Fibroblast of lung (primary cell): ENCODE data around the gene THSD7B. TPM values are rescaled to one million over a fixed set of nuclear protein-coding genes. Genes with fewer than 3 reads are reported as not detected.

Source experiments
- DNase-seq, 2 donors: peaks; one replicate each; pipeline versions ENCODE4 v3.0.0 to v3.0.0-alpha.2; 2010; ENCODE audit warnings: low read depth in 2 of 2
- H2AFZ ChIP-seq: 2 replicates; pipeline ENCODE4 v1.5.1; 2012; ENCODE audit warnings: low read length, control low read depth, inconsistent platforms
- H3K27ac ChIP-seq: 2 replicates; pipeline ENCODE4 v1.5.1; 2011; ENCODE audit warnings: low read length, control low read depth; ENCODE audit not compliant: insufficient read depth
- H3K27me3 ChIP-seq: 2 replicates; pipeline ENCODE4 v1.5.1; 2011; ENCODE audit warnings: mild to moderate bottlenecking, low read length; ENCODE audit not compliant: control insufficient read depth, insufficient read depth
- H3K36me3 ChIP-seq: 2 replicates; pipeline ENCODE4 v1.5.1; 2011; ENCODE audit warnings: low read length; ENCODE audit not compliant: control insufficient read depth, insufficient read depth
- H3K4me1 ChIP-seq: 2 replicates; pipeline ENCODE4 v1.5.1; 2011; ENCODE audit warnings: low read length; ENCODE audit not compliant: control insufficient read depth, insufficient read depth; ENCODE audit errors: extremely low read depth
- H3K4me2 ChIP-seq: 2 replicates; pipeline ENCODE4 v1.5.1; 2011; ENCODE audit warnings: low read length, control low read depth; ENCODE audit not compliant: insufficient read depth; ENCODE audit errors: extremely low read depth
- H3K4me3 ChIP-seq, 4 experiments: fragments of 200-600 bp in 1 of 4; sonication (generic) in 1 of 4; replicated peaks in 1 of 4; 2 replicates each; pipeline ENCODE4 v1.5.1; 2011 to 2016; ENCODE audit warnings: low read length in 4 of 4, low read depth in 3 of 4, mild to moderate bottlenecking in 3 of 4, control low read depth in 2 of 4, inconsistent platforms in 1 of 4, mixed read lengths in 1 of 4; ENCODE audit not compliant: insufficient read depth in 1 of 4; ENCODE audit errors: control extremely low read depth in 1 of 4
- H3K79me2 ChIP-seq: 2 replicates; pipeline ENCODE4 v1.5.1; 2012; ENCODE audit warnings: mild to moderate bottlenecking, low read length, inconsistent platforms; ENCODE audit not compliant: control insufficient read depth, insufficient read depth
- H3K9ac ChIP-seq: 2 replicates; pipeline ENCODE4 v1.5.1; 2011; ENCODE audit warnings: mild to moderate bottlenecking, low read length, control low read depth; ENCODE audit not compliant: insufficient read depth
- H3K9me3 ChIP-seq: 2 replicates; pipeline ENCODE4 v1.5.1; 2012; ENCODE audit warnings: low read depth, low read length; ENCODE audit not compliant: control insufficient read depth, insufficient read depth
- H4K20me1 ChIP-seq: 2 replicates; pipeline ENCODE4 v1.5.1; 2011; ENCODE audit warnings: low read length; ENCODE audit not compliant: control insufficient read depth, insufficient read depth; ENCODE audit errors: extremely low read depth
- EZH2 ChIP-seq: IDR thresholded peaks from 2 replicates; pipeline ENCODE4 v1.5.1; 2012; ENCODE audit warnings: low read length, control low read depth, mild to moderate bottlenecking; ENCODE audit errors: missing control alignments
- polyA plus RNA-seq, 2 donors: library from polyadenylated mRNA; depleted of rRNA in 1 of 2; stranded (reverse) in 1 of 2; unstranded in 1 of 2; fragments of >200 nt; gene quantifications; 2 replicates each; pipeline ENCODE4 v1.2.1, GENCODE V29; 2011 to 2012; ENCODE audit warnings: missing spikeins in 1 of 2
- total RNA-seq: library from RNA; depleted of rRNA; stranded (reverse); fragments of >200 nt; gene quantifications from 2 replicates; pipeline ENCODE4 v1.2.1, GENCODE V29; 2014
- TF ChIP-seq, protein P1 (sequence below), 2 donors: IDR thresholded peaks in 1 of 2; conservative IDR thresholded peaks in 1 of 2; 1 replicate in 1 of 2; 2 replicates in 1 of 2; pipeline ENCODE4 v1.5.1; 2011 to 2012; ENCODE audit warnings: low read length in 2 of 2, control low read depth in 1 of 2, inconsistent platforms in 1 of 2, low read depth in 1 of 2, mild to moderate bottlenecking in 1 of 2

The THSD7B gene
- total and polyA plus RNA-seq, 2 donors (not counting 1 experiment from before 2014, with no cell fraction given), result under 0.01 TPM; not detected in 1

DNA sequence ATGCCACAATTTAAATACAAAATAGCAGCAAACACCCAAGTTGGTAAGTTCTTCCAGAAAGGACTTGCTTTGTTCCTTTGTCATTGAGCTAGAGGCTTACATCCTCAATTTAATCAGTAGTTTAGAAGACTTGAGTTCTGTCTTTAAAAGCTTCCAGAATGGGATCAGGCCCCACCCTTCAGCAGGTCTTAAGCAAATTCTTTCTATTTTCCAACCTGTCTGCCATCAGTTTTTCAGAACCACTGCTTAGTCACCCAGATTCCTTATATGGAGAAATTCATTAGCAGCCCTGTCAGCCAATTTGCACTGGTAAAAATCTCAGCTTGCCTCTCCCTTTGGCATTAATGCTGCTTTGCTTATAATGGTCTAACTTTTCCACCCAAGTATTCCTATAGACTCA is 935.3 kb downstream of the THSD7B start:
- H3K27me3 ChIP-seq, result no peaks in the 10 kb centered on the region
- no peak overlapping the region for H3K4me3 ChIP-seq
- DNase-seq, result peak in 1 of 2 donors; percentile 8
- H3K27ac ChIP-seq, result no peak overlapping the region
- H3K4me1 ChIP-seq, result no peaks in the 10 kb centered on the region
- H3K36me3 ChIP-seq, result no peaks in the 10 kb centered on the region
- no peak overlapping the region for H3K4me2 ChIP-seq
- no peak overlapping the region for H2AFZ ChIP-seq
- H4K20me1 ChIP-seq, result no peaks in the 10 kb centered on the region
- no peaks in the 10 kb centered on the region for H3K79me2 ChIP-seq
- H3K9ac ChIP-seq, result no peak overlapping the region
- TF ChIP-seq, protein P1, sequence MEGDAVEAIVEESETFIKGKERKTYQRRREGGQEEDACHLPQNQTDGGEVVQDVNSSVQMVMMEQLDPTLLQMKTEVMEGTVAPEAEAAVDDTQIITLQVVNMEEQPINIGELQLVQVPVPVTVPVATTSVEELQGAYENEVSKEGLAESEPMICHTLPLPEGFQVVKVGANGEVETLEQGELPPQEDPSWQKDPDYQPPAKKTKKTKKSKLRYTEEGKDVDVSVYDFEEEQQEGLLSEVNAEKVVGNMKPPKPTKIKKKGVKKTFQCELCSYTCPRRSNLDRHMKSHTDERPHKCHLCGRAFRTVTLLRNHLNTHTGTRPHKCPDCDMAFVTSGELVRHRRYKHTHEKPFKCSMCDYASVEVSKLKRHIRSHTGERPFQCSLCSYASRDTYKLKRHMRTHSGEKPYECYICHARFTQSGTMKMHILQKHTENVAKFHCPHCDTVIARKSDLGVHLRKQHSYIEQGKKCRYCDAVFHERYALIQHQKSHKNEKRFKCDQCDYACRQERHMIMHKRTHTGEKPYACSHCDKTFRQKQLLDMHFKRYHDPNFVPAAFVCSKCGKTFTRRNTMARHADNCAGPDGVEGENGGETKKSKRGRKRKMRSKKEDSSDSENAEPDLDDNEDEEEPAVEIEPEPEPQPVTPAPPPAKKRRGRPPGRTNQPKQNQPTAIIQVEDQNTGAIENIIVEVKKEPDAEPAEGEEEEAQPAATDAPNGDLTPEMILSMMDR (conservative IDR thresholded peaks at IDR 0.05 in 1 of 2, IDR thresholded peaks at IDR 0.05 in 1 of 2; ENCODE audit: low read depth in 1 of 2, low read length in 2 of 2), result no peak
- no peak for TF ChIP-seq EZH2
- H3K9me3 ChIP-seq, result no peaks in the 10 kb centered on the region

DNA sequence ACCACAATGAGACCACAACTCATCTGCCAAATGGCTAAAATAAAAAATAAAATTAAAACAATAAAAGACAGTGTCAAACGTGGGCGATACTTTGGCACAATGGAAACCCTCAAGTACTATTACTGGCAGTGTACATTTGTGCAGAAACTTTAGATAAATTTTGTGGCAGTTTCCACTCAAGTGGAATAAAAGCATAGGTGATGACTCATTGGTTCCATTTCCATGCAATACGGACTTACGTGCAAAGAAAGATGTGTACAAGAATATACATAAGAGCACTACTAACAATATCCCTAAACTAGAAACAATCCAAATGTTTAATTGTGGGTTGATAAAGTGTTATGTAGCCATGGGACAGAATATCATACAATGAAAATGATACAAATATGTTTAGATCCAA is 940.0 kb downstream of the THSD7B start:
- no peak overlapping the region for H3K9ac ChIP-seq
- no peak overlapping the region for H3K4me3 ChIP-seq
- H3K4me1 ChIP-seq, result no peaks in the 10 kb centered on the region
- H3K27ac ChIP-seq, result no peak overlapping the region
- H3K79me2 ChIP-seq, result no peaks in the 10 kb centered on the region
- no peaks in the 10 kb centered on the region for H4K20me1 ChIP-seq
- H3K9me3 ChIP-seq, result no peaks in the 10 kb centered on the region
- H3K36me3 ChIP-seq, result no peaks in the 10 kb centered on the region
- peak in 1 of 2 donors; percentile 55 for DNase-seq
- H3K27me3 ChIP-seq, result no peaks in the 10 kb centered on the region
- no peak overlapping the region for H2AFZ ChIP-seq
- no peak overlapping the region for H3K4me2 ChIP-seq
- no peak for TF ChIP-seq EZH2
- TF ChIP-seq, protein P1 (conservative IDR thresholded peaks at IDR 0.05 in 1 of 2, IDR thresholded peaks at IDR 0.05 in 1 of 2; ENCODE audit: low read depth in 1 of 2, low read length in 2 of 2), result no peak

DNA sequence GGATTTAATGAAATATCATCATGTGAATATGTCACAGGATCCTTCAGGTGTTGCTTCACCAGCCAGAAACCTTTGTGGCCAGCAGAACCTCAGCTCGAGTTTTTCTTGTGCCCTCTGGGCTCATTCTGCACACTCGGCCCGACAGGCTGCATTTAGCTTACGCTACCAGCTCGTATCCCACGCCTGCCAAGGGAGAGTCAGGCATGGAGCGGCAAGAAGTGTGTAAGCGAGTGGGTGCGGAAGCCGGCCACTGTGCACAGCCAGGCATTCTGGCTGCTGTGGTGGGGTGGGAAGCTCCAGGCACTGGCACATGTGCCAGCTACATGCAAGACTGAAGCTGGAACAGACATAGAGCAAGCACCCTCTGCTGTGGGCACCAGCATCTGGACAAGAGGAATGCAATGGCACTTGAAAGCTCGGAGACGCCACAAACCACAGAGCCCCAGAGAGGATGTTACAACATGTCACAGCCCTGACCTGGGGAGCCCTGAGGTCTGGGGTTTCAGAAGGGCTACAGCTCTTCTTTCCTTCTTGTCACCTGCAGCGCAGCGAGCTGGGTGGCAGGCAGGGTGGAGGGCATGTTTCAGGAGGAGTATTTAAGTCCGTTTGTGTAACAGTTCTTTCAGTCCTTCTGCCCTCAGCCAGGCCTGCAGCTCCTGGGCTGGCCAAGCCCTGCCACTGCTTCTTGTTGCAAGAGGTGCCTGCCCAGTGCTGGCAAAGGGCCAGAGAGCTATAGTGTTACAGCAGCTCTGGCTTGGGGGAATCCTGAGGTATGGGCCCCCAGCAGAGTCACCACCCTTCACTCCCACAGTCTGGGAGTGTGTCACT is 941.7 kb downstream of the THSD7B start:
- Histone ChIP-seq H3K9ac (no peak overlapping the region), H3K27ac (no peak overlapping the region), H2AFZ (no peak overlapping the region), H4K20me1 (no peaks in the 10 kb centered on the region), H3K79me2 (no peaks in the 10 kb centered on the region), H3K4me2 (no peak overlapping the region), H3K4me1 (no peaks in the 10 kb centered on the region), H3K27me3 (no peaks in the 10 kb centered on the region), H3K9me3 (no peaks in the 10 kb centered on the region), H3K36me3 (no peaks in the 10 kb centered on the region), H3K4me3 (no peak overlapping the region)
- no peak for TF ChIP-seq EZH2
- TF ChIP-seq, protein P1 (conservative IDR thresholded peaks at IDR 0.05 in 1 of 2, IDR thresholded peaks at IDR 0.05 in 1 of 2; ENCODE audit: low read depth in 1 of 2, low read length in 2 of 2), result no peak
- DNase-seq, result no peak
